ENCODE measurements around the gene DGLUCY.
"Not testable (repeated sequence)": the region's sequence is repeated elsewhere in the genome, so short reads cannot be mapped to it uniquely, and the experiment has no call there.

Gene DGLUCY

DNA sequence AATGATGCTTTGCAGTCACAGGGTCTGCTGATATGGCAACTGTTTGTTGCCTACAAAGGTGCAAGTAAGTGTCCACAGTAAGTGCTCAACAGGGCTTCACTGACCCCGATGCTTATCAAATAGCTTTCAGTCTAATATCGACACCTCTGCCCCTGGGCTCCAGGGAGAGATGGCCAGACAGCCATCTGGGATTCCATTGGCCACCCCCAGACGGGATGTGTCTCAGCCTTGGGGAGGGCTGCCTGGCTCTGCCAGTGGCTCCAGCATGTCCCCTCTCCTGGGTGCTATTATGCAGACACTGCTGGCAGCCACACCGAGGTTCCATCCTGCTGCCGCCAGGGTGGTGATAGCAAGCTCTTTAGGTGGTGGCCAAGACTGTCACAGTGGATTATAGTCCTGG is 57.4 kb downstream of the DGLUCY start:
- no peak for DNase-seq

DNA sequence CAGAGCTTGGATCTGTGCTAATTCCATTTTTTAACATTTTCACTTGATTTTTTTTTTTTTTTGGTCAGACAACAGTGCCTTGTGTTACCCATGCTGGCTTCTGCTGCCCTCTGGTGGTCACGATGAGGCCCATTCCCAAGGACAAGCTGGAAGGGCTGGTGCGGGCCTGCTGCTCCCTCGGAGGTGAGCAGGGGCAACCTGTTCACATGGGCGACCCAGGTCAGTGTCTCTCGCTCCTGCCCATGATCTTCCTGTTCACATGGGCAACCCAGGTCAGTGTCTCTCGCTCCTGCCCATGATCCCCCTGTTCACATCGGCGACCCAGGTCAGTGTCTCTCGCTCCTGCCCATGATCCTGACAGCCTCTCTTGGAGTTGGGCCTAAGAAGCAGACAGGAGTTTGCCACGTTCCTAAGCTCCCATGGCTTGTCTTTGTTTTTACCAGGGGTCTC is 59.4 kb downstream of the DGLUCY start:
- peak; percentile 89 for DNase-seq

- no peak for DNase-seq
Observed at GRCh38 chr14:91173904-91174303, 60.0 kb downstream of the DGLUCY start.

GRCh38 chr14:91175291-91176201 is 61.7 kb downstream of the DGLUCY start:
- DNase-seq = no peak

DNA sequence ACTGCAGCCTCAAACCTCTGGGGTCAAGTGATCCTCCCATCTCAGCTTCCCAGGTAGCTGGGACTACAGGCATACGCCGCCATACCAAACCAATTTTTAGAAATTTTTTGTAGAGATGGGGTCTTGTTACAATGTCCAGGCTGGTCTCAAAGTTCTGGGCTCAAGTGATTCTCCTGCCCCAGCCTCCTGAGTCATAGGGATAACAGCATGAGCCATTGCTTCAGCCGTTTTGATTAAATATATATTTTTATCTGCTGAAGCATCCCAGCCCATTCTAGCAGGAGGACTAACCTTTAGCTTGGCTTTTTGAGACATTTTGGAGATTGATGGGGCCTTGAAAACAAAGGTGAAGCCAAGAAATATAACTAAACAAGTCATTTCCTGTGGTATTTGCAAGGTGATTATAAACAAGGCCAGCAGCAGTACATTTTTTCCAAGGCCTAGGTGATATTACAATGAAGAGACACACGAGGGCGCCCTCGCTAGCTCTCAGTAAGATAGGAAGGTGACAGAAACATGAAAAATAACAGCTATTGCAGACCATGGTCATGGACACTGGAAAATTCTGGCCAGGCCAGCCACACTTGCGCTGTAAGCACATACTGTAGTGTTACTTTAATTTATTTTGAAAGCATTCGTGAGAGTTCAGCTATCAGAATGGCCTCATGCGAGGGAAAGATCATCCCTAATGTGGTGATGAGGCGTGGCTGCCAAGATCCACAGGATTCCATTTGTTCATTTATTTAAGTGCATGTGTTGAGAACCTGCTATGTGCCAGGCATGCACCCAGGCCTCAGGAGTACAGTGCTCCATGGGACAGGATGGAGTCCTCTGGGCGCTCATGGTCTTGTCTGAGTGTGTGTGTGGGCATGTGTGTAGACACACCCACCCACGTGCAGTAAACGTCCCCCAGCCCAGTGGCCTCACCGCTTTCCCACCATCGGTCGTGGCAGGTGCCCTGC is 63.5 kb downstream of the DGLUCY start:
- DNase-seq = peak; percentile 86

GRCh38 chr14:91180611-91181010 is 66.7 kb downstream of the DGLUCY start:
- DNase-seq = no peak

GRCh38 chr14:91182753-91183152 is 68.9 kb downstream of the DGLUCY start:
- not testable (repeated sequence) for DNase-seq

- no peak for DNase-seq
Observed at GRCh38 chr14:91184559-91184958, 70.7 kb downstream of the DGLUCY start.

- no peak for DNase-seq
Observed at GRCh38 chr14:91185721-91186120, 71.8 kb downstream of the DGLUCY start.

- DNase-seq = no peak
Observed at GRCh38 chr14:91186515-91187066, 72.7 kb downstream of the DGLUCY start.

DNA sequence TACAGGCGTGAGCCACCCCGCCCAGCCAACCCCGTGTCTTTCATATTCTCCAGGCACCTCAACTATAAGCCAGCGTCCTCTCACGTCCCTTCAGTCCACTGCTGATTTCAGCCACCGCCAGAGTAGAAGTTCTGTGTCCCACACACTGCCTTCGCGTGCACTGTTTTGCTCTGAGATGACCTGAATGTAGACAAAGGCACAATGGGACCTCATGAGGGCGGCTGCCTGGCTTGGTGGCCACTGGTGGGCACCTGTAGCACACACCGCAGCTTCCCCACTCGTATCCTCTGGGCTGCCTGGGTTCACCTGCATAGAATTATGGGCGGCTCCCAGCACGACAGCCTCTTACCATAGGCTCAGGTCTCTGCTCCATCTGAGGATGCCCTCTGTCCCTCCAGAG is 73.4 kb downstream of the DGLUCY start:
- no peak for DNase-seq

GRCh38 chr14:91190853-91191252 is 77.0 kb downstream of the DGLUCY start:
- DNase-seq = no peak

- DNase-seq = no peak
Observed at GRCh38 chr14:91193069-91193468, 79.2 kb downstream of the DGLUCY start.

DNA sequence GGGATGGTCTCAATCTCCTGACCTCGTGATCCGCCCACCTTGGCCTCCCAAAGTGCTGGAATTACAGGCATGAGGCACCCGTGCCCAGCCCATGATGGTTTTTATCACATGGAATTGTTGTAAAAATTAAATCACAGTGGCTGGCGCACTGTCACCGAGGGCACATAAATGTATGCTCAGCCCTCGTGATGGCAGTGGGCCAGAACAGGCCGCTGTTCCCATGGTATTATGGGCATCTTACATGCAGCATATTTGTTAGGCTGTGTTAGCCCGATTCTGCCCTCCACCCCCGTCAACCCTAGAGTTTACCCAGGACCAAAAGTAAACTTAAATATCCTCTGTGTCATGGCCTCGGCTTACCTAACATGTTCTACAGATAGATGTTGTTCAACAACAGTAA is 82.0 kb downstream of the DGLUCY start:
- DNase-seq = no peak

DNA sequence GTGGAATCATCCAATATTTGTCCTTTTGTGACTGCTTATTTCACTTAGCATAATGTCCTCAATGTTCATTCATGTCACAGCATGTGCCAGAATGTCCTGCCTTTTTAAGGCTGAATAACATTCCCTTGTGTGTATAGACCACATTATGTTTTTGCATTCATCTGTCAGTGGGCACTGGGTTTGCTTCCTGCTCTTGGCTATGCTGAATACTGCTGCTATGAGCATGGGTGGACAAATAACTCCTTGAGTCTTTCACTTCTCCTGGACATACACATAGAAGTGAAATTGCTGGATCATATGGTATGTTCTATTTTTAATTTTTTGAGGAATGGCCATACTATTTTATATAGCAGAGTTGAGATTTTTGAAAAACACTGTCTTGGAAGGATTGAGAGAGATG is 83.8 kb downstream of the DGLUCY start:
- no peak for DNase-seq

- peak; percentile 20 for DNase-seq
Observed at GRCh38 chr14:91200802-91201201, 86.9 kb downstream of the DGLUCY start.

GRCh38 chr14:91202234-91202974 is 88.5 kb downstream of the DGLUCY start:
- DNase-seq = peak; percentile 93

DNA sequence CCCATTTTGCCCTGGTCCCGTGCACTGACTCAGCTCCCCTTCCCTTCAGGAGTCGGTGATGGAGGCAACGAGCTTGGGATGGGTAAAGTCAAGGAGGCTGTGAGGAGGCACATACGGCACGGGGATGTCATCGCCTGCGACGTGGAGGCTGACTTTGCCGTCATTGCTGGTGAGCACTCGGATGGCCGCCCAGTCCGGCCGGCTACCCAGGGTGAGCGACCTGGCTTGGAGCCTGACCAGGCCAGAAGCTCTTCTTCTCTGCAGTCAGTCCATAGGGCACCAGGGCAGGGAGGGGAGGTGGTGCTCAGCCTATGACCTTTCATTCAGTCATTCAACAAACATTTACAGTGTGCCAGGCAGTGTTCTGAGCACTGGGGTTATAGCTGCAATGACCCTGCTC is 90.8 kb downstream of the DGLUCY start:
- DNase-seq = no peak

GRCh38 chr14:91205459-91205858 is 91.6 kb downstream of the DGLUCY start:
- DNase-seq = no peak

DNA sequence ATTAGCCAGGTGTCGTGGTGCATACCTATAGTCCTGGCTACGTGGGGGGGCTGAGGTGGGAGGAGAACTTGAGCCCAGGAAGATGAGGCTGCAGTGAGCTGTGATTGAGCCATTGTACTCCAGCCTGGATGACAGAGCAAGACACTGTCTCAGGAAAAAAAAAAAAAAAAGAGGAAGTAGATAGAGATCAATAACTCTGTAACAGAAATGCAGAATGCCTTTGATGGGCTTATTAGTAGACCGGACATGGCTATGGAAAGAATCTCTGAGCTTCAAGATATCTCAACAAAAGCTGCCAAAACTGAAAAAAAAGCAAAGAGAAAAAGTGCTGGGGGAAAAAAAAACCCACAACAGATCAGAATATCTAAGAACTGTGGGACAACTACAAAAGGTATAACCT is 93.1 kb downstream of the DGLUCY start:
- DNase-seq = peak; percentile 70

- DNase-seq = no peak
Observed at GRCh38 chr14:91211017-91211416, 97.1 kb downstream of the DGLUCY start.

DNA sequence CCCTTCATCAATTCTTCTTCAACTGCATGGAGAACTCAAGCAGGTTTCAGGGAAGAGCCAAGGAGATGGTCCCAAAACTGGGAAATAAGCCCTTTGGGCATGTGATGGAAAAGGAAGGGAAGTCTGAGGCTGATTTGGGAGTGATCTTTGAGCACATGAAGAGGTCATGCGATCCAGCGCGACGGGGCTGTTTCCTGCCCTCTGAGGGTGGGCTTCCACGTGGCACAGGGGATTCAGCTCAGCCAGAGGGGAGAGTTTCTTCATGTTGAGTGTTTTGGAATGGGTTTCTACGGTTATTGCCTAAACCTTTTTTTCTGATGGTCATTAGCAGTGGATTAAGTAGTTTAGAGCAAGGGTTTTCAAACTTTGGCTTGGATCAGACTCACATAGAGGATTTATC is 100.4 kb downstream of the DGLUCY start:
- no peak for DNase-seq

DNA sequence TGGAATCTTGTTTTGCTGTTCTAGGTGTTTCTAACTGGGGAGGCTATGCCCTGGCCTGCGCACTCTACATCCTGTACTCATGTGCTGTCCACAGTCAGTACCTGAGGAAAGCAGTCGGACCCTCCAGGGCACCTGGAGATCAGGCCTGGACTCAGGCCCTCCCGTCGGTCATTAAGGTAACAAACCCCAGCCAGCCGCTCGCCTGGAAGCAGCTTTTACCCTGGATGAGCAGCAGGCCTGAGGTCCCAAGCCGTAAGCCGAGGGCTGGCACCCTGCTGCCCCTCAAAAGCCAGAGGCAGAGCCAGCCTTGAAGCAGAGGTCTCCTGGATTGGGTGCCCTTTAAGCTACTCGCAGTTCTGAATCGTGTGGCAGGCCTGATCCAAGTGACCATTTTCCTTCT is 101.5 kb downstream of the DGLUCY start:
- DNase-seq = no peak
